ENCODE data around the gene BLCAP.

GRCh38 chr20:37544386-37544785, 16.7 kb upstream of the BLCAP start:
- TF ChIP-seq CTCF (conservative IDR thresholded peaks at IDR 0.05) (no peak), EZH2 (IDR thresholded peaks at IDR 0.05; ENCODE audit: low read depth) (no peak)

All from PC-9 (cell line).